GM21390 (cell line): ENCODE results near the gene MZT2B.
"Not testable (repeated sequence)": the region's sequence is repeated elsewhere in the genome, so short reads cannot be mapped to it uniquely, and the experiment has no call there.

Experiments used
- ATAC-seq: cut with Tn5 transposase; IDR thresholded peaks from one replicate; pipeline ENCODE4 v1.9.1; 2021; ENCODE audit not compliant: unreplicated experiment

The MZT2B gene

GRCh38 chr2:130169896-130170295 is 12.2 kb upstream of the MZT2B start:
- no peak for ATAC-seq

- ATAC-seq = peak; percentile 61
Measured at GRCh38 chr2:130174866-130175265, 7.2 kb upstream of the MZT2B start.

- not testable (repeated sequence) for ATAC-seq
Measured at GRCh38 chr2:130180404-130181324, 1.4 kb upstream of the MZT2B start.

- peak; percentile 58 for ATAC-seq
Measured at GRCh38 chr2:130181325-130181879, 660 bp upstream of the MZT2B start, which contains the start of gene SMPD4. Gene SMPD4, minus strand, starts transcription at chr2:130181602. Its CDS starts 5,010 bp downstream, at chr2:130176592.

GRCh38 chr2:130182826-130183511 is 907 bp downstream of the MZT2B start:
- not testable (repeated sequence) for ATAC-seq

DNA sequence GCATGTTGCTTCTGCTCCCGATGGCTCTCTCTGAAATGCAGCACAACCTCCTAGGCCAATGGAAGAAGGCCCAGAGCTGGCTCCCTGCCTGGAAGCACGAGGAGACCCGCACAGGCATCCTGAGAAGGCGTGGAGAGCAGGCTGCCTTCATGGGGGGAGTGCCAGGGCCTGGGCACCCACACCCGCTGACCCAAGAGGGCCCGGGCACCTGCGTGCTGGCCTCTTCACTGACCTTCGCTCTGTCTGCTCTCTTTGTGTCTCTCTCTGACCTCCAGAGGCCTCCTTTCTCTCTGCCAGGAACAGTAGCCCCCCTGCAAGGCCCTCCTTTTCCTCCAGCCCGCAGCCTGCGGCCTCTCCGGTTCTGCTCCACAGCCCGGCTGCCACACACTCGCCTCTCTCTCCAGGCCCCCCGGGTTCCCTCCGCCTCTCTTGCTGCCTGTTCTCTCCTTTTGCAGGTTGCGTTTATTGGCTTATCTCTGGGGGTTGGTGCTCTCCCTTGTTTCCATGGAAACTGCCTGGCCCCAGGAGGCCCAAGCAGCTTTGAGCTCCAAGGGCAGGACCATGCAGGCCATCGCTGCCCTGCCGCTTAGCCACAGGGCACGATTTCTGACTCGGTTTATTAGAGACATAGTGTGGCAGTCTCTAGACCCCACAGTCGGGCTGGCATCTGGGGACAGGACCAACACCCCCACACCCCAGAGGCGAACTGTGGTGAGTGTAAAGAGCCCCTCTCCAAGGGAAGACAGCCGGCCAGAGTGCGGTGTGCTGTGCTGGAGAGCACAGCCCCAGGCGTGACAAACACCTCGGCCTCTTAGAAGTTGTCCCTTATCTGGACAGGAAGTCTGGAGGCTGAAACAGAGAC is 1.7 kb downstream of the MZT2B start:
- ATAC-seq = no peak

- no peak for ATAC-seq
Measured at GRCh38 chr2:130185436-130185835, 3.4 kb downstream of the MZT2B start.

DNA sequence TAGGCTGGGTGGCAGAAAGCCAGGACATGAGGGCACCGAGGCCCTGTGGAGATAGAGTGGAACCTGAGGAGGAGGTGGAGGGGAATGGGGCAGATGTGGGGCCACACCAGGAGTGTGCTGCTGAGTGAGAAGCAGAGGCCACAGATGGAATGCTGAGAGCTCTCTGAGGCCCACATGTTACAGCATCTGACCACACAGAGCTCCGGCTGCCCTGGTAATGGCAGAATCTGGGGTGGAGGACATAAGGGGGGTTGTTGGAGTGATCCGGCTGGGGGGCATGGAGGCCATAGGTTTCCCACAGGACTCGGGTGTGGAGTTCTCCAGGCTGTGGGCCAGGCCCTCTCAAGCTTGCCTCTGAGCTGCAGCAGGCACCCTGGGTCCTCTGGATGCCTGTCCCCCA is 3.8 kb downstream of the MZT2B start:
- no peak for ATAC-seq

GRCh38 chr2:130186391-130186790 is 4.3 kb downstream of the MZT2B start:
- ATAC-seq = no peak

- no peak for ATAC-seq
Measured at GRCh38 chr2:130187268-130187667, 5.2 kb downstream of the MZT2B start.

DNA sequence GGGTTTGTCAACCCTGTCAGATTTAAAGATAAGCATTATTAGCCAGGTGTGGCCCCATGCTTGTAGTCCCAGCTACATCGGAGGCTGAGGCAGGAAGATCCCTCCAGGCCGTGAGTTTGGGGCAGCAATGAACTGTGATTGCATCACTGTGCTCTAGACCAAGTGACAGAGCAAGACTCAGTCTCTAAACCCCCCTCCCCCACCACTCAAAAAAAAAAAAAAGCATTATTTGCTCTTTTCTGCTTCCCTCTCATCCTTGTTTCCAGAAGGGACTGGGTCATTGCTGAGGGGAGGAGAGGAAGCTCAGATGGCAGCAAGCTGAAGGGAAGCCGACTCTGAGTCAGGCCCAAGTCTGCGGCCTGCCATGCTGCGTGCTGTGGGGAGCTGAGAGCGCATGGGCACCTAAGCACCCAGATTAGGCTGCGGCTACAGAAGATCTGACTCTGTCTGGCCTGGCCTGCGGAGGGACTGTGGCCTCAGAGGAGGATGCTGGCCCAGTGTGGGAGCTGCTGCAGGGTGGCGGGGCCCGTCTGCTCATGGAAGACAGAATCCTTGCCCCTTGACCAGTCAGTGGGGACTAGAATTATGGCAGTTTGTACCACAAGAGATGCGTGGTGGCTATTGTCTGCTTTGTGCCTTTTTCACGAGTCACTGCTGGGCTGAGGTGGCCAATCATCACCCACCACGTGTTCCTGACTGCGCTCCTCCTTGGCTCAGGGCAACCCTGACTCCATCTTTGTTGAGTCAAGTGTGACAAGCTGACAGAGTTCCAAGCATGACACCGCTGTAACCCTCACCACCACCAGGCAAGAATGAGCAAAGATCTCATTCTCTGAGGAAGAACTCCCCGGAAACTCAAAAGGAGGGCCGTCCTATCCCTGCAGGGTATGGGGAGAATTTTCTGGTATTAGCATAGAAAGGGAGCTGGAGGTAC is 6.1 kb downstream of the MZT2B start:
- not testable (repeated sequence) for ATAC-seq

DNA sequence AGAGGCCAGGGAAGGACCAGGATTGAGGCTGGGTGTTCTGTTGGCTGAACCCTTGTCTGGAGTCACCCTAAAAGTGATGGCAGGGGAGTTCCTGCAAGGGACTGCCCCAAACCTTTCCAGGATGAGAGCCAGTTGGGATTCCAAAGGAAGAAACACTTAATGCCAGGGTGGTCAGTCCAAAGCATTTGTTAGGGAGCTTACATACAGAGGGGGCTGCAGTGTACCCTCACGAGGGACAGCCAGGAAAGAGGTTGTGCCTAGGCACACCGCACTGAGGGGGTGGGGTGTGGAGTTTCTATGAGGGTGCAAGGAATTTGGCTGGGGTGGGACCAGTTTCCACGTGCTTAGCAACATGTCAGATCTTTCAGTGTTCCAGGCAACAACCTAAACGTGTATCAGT is 6.9 kb downstream of the MZT2B start:
- not testable (repeated sequence) for ATAC-seq

- no peak for ATAC-seq
Measured at GRCh38 chr2:130190237-130190636, 8.2 kb downstream of the MZT2B start.

- not testable (repeated sequence) for ATAC-seq
Measured at GRCh38 chr2:130191319-130191718, 9.3 kb downstream of the MZT2B start.

GRCh38 chr2:130192451-130192850 is 10.4 kb downstream of the MZT2B start:
- ATAC-seq = not testable (repeated sequence)

DNA sequence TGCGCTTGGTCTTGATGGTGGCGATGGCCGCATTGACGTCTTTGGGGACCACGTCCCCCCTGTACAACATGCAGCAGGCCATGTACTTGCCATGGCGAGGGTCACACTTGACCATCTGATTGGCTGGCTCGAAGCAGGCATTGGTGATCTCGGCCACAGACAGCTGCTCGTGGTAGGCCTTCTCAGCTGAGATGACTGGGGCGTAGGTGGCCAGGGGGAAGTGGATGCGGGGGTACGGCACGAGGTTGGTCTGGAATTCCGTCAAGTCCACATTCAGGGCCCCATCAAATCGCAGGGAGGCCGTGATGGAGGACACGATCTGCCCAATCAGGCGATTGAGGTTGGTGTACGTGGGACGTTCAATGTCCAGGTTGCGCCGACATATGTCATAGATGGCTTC is 11.8 kb downstream of the MZT2B start:
- ATAC-seq = not testable (repeated sequence)

DNA sequence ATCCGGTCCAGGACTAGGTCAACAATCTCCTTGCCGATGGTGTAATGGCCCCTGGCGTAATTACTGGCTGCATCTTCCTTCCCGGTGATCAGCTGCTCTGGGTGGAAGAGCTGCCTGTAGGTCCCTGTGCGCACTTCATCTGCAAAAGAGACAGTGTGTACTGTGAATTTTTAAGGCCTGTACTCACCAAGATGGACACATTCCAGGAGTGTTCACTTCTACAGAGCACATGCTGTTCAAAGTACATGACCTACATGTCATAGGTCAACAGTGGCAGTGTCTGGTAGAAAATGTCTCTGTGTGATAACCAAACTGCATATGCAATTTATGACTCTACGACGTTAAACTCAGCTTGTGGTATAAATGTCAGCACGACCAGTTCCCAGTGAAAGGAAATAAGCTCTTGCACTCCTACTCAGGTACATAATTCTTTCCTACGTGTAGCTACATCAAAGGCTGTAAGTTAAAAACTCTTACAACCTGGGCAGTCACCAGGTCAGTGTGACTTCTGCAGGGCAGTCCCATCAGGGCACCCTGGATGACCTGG is 13.1 kb downstream of the MZT2B start:
- ATAC-seq = not testable (repeated sequence)

- ATAC-seq = not testable (repeated sequence)
Measured at GRCh38 chr2:130196052-130196451, 14.0 kb downstream of the MZT2B start.

DNA sequence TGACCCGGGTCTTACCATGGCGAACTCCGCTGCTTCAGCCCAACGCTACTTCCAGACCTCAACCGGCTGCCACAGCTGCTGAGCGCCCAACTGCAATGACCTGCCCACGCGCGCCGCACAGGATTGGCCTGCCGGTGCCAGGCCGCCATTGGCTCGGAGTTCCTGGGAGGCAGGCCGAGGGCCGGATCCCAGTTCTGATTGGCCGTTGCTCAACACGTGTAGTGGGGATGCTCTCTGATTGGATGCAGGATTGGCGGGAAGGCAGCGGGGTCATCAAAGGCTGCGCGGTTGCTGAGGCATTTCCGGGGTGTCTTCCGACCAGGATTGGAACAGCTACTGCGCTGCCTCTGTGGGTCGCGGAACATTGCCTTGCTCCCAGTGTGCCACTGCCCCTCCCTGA is 16.3 kb downstream of the MZT2B start, which contains the start of gene TUBA3E:
Gene TUBA3E (minus strand): TSS at position 97 of the 400 bp plus-strand sequence. CDS start 79 bp downstream, at position 18.
- no peak for ATAC-seq
